Activated effector memory CD4-positive, alpha-beta T cell treated with anti-CD3 and anti-CD28 coated beads, Interleukin-2, amount 50 U/mL, for 16 hours (primary cell): ENCODE data around the gene ISYNA1.

Source experiments
- DNase-seq: peaks from one replicate; pipeline ENCODE4 v3.0.0-alpha.2; 2020

Gene ISYNA1

DNA sequence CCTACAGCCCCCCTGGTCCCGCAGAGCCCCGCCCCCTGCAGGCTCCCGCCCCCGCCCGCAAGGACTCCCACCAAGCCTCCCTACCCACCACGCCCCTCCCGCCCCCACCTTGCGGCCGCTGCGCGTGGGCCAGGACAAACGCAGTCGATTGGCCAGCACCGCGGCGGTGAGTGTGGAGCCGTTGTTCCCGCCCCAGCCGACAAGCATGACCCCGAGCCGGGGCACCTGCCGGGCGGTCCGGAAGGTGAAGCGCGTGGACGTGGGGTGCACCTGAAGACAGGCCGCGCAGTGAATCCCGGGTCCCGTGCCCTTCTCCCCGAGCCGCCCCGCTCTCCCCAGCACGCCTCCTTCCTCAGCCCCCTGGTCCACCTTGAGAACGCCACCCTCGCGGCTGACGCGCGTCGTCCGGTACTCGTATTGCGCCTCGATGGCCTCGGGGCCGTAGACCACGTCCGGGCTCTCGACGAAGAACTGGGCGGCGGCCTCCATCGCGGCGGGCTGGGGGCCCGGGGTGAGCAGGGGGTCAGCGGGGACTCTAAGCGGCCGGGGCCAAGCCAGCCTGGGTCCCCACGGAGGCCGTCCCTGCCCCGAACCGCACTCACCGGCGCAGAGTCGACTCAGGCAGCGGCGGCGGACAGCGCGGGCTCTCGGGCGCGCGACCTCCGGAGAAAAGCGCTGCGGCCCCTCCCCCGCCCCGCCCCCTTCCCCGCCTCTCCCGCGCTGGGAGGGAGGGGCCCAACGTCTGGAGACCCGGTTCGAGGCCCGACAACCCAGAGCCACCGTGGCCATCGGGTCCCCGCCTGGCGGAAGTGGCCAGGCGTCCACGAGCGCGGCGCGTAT, at the start of gene ISYNA1:
ISYNA1 (minus strand) TSS at position 643 of the 840 bp plus-strand sequence; CDS start at position 489, 154 bp downstream.
- peak; percentile 84 for DNase-seq

DNA sequence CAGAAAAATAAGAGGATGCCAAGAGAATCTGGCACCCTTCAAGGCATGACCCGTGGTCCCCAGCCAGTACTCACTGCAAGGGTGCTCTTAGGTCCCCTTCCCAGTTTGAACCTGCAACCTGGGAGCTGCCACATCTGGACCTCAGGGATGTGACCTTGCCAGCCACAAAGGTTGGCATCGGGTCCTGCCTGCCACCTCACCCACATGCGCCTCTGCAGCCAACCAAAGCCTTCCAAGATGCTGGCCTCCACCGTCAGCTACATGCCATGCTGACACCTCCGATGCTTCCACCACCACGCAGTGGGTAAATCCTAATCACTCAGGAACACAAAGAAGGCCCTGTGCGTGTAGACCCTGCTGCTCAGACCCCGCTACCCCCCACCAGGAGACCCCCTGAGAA, 48.8 kb upstream of the ISYNA1 start:
- no peak for DNase-seq

DNA sequence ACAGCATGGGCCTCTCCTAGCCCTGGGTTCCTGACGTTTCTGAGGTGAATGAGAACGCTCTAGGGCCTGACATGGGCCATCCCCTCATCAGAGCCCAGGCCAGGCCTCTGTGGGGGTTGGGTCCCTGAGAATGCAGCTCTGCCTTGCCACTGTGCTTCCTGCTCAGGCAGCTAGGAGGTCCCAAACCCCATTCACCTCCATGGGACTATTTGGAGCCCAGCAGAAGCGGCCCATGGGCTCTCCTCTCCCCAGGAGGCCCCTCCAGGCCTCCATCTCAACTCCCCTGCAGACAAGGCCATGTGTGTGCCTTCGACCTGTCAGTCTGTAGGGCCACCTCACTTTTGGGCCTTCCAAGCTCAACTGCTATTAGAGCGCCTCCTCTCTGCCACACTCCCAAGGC, 47.1 kb upstream of the ISYNA1 start:
- DNase-seq = no peak

DNA sequence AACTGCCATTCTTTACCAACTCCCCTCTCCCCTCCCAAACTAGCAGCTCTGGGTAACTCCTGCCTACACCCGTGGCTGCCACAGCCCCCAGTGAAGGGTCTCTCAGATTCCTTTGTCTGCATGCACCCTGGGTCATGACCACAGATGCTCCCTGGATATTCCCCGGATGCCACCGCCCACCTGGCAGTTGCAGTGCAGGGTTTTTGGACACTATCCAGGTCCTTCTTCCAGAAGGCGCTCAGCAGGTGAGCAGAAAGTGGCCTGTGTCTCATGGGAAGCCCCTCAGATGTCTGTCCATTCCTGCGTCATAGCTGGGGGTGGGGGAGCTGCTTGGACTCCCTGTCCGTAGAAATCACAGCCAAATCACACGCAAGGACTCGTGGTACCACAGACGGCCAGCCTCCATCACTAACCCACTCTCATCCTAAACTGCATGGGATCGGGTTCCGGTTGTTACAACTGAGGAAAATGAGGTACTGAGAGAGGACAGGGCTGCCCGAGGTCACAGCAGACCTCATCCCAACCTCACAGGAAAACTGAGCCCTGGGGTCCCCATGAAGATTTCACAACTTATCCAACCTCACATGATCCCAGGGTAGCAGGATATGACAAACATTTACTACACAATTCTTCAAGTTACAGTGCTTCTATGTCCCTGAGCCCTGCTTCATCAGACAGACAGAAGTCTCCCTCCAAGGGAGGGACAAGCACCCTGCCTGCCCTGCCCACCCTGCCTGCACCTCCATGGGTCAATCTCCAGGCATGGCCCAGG, 45.4 kb upstream of the ISYNA1 start:
- no peak for DNase-seq

DNA sequence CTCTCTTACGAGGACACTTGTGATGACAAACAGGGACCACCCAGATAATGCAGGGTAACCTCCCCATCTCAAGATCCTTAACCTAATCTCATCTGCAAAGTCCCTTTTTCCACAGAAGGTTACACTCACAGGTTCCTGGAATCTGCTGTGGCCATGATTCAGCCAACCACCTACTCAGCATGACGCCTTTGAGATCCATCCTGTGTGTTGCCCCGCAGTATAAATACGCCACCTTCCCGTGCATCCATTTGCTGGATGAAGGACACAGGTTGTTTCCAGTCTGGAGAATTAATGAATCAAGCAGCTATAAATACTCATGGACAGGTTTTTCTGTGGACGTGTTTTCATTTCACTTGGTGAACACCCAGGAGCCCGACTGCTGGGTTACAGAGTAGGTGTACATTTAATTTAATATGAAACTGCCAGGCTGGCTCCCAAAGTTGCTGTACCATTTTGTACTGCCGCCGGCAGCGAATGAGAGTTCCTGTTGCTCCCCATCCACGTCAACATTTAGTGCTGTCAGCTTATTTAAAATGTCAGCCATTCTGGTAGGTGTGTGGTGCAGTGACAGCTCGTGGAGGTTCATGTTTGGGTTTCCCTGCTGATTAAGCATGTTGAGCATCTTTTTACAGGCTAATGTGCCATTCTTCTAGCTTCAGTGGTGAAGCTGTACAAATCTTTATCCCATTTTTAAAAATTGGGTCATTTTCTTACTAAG, 43.7 kb upstream of the ISYNA1 start:
- DNase-seq = no peak

DNA sequence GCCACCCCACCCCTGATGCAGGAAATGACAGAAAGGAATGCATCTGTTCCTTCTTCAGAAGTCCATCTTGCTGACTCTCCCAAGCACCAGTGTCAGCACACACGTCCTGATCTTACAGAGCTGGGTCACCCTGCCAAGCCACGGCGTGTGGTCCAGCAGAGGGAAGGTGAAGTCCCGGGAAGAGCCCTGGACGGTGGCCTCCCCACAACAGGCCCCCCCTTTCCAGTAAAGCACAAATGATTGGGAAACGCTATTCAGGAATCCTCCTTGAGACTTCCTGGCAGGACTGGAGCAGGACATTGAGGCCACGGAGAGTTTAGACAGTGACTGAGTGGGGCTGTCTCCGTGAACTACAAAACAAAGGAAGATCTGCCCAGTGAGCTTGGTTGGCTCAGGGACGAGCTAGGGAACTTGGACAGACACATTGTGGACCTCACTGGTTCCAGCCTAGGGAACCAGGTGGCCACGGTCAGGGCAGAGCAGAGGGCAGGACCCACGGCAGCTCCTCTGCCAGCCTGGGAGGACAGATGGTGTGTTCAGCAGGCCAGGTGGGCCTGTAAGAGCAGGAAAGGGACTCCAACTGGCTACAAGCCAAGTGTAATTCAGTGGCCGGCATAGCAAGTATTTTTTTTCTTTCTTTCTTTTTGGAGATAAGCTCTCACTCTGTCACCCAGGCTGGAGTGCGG, 42.2 kb upstream of the ISYNA1 start:
- no peak for DNase-seq

DNA sequence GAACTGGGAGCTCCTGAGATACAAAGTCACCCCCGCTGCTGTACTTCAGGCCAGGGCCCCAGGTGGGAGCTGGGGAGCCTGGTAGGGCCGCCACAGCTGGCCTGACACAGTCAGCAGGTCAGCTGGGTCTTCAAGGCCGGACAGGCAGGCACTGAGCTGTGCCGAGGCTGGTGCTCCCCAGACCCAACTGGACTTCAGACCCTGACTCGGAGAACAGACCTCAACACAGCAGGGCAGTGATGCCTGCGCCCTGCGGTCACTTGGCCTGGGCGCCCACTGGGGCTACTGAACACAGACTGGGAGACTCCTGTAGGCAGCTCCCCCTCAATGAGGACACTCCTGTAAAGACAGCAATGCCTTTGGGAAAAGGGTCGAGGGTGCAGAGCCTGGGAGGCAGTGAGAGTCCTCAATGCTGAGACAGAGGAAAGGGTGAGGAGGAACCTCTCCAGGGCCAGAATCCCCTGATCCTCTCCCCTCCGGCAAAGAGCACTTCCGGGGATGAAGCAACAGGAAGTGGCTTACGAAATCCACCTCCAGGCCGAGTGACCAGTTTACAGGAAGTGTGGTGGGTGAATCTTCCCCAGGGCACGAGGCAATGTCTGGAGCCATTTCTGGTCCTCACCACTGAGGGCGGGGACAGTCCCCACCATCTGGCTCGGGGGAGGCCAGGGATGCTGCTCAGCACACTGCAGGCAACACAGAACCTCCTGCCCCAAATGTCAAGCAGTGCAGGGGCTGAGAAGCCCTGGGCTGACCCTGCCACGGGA, 40.8 kb upstream of the ISYNA1 start:
- peak; percentile 82 for DNase-seq

DNA sequence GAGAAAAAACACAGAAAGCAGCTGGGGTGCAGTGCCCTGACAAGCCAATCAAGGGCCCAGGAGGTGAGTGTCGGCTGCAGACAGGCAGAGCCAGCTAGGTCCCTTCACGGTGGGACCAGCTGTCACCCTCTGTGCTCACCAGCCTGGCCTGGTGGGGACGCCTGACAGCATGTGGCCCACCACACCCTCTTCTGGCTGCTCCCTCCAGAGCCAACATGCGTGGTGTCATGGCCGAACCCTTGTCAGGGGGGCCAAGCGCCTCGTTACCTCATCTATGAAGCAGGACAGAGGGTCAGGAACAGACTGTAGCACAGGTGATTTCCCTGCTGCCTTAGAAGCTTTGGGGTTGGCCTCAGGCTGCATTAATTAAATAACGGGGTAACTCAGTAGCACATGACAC, 40.0 kb upstream of the ISYNA1 start:
- DNase-seq = no peak

DNA sequence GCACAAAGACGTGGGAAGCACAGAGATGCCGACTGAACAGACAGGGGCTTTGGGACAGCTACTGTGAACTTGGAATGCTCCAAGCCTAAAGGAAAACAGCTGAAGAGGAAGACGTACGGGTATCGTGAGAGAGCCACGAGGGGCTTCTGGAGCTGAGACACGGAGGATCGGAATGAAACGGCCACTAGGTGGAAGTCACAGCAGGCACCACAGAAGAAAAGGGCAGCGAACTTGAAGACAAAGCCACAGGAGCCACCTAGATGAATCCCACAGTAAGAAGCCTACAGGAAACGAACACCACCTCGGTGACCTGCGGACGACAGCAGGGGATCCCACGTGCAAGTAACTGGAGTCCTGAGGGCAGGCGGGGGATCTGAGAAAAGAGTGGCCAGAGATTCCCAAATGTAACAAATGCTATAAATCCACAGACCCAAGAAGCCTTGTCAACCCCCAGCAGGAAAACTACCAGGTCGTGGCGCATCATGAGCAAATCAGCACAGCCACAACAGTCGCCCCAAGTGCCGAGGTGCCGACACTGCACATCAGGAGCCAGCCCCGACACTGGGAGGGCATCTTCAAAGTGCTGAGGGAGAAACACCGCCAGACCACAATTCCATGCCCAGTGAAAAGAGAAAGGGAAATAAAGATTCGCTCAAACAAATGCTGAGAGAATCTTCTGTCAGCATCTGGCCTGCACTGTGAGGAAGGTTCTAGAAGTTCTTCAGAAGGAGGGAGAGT, 39.3 kb upstream of the ISYNA1 start:
- no peak for DNase-seq

DNA sequence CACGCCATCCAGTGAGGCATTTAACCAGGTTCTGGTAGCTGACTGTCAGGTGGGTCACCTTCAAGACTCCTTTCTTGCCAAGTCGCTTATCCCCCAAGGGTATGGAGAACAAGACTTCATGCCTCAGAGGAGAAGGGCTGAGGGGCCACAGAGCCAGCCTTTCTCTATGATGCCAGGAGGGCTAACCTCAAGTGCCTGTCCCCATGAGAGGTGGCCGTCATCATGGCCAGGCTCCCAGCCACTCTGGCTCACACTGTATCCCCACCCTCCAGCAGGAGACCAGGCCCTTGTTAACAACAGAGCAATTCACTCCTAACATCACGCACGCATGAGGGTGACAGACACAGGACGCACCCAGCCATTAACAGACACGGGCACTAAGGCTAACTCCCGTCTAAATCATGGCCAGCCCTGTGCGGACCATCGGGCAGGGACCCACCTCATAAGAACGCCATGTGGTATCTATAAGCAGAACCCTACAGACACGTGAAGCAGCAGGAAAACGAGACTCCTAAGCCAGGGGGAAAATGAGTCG, 38.6 kb upstream of the ISYNA1 start:
- no peak for DNase-seq

DNA sequence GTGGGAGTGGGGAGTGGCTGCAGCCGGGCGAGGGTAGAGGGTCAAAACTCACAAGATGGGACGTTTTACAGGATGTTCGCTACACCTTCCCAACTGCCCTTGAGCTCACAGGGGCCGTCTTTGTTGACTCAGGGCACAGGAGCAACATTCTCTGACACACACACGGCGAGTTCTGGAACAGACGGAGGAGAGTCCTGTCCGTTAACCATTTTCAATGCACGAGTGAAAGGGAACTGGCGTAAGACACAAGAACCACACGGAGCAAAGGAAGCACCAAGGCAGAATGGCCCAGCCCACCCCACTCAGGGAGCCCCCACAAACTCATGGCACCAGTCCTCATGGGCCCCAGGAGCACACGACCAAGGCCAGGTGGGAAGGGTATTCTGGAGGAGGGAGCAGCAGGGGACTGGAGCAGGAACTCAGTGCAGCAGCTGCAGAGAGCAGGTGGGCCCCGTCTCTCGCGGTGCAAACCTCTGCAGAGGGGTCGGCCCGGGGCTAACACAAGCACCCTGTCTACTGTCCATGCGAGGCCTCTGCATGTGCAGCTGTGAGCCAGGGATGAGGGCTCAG, 37.9 kb upstream of the ISYNA1 start:
- no peak for DNase-seq

DNA sequence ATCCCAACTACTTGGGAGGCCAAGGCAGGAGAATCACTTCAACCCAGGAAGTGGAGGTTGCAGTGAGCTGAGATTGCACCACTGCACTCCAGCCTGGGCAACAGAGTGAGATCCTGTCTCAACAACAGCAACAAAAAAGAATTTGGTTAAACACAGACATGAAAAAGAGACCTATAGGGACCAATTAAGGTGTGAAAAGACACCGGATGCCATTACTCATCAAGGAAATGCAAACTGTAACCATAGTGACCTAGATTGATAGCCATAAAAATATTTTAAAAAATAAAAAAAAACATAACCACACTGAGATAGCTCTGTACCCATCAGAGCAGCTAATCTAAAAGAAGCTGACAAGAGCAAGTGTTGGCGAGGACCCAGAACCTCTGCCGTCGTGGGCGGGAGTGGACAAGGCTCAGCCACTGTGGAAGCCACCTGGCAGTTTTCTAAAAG, 37.1 kb upstream of the ISYNA1 start:
- DNase-seq = no peak

DNA sequence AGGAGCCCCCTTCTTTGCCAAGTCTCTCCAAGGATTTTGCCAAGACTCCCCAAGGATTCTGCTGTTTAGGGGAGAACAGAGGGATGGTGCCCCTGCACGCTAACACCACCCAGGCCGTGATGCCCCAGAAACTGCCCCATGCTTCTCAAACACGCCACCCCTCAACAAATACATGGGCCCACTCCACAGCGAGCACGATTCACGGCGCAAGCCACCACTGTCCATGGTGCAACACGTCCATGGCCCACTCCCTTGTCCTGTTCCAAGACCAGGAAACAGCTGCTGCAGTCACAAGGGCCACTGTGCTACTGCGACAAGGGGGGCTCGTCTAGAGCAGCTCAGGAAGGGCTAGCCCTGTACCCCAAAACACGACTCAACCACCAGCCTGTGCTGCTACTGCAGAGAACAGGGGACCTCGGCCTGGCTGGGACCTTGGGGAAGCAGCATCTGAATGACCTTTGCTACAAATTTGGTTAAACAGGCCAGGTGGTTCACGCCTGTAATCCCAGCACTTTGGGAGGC, 36.5 kb upstream of the ISYNA1 start:
- DNase-seq = no peak

DNA sequence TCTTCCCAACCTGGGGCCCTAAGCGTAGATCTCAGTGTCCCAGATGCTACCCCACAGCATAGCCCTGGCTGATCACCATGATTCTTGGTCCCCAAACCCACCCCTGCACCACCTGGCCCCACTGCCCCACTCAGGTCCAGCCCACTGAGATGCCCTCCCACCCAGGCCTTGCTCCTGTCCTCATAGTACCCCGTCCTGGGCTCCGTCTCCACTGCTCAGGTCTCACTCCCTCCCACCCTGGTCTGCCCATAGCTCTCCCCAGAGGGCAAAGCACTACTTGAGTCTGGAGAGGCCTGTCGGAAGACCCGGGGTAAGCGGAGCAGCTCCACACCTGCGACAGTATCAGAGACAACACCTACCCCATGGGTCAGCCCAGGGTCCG, 35.8 kb upstream of the ISYNA1 start:
- DNase-seq = no peak

DNA sequence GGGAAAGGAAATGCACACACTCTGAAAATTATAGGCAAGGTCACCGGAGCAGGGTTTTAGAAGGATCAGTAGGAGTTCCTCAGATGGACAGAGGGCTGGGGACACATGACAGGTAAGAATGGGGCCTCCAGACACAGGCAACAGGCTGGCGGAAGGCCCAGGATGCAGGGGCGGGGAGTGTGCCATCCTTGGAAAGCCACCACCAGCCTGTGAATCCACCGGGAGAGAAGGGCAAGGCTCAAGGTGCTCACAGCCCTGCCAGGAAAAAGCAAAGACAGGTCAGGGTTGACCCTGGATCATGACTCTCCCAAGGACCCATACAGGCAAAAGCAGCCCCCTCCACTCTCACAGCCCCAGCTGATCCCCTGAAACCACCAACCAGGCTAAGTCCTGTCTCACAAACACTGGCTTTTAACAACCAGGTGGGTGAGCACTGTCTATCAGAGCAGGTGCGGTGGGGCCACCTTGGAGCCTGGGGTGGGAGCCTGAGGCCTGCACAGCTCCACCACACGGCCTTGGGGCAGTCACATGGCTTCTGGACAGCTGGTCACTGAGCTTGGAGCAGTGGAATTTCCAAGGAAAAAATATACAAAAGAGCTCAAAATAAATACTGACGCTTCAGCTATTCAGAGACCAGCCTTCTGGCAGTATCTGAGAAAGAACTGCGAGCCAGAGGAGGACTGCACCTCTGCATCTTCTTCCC, 35.2 kb upstream of the ISYNA1 start:
- no peak for DNase-seq

DNA sequence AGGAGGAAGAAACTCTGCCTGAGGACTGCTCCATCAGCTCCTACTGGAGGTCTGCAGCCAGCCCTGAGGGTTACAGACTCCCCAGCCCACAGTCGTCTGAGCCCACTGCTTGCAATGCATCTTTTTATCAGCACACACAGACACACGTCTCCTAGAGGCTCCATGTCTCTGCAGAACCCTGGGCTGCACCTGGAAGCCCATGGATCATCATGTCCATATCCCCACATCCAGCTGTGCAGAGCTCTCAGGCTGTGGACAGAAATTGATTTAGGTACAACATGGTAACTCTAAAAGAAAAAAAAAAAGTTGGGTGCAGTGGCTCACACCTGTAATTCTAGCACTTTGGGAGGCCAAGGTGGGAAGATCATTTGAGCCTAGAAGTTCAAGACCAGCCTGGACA, 32.9 kb upstream of the ISYNA1 start:
- DNase-seq = no peak

DNA sequence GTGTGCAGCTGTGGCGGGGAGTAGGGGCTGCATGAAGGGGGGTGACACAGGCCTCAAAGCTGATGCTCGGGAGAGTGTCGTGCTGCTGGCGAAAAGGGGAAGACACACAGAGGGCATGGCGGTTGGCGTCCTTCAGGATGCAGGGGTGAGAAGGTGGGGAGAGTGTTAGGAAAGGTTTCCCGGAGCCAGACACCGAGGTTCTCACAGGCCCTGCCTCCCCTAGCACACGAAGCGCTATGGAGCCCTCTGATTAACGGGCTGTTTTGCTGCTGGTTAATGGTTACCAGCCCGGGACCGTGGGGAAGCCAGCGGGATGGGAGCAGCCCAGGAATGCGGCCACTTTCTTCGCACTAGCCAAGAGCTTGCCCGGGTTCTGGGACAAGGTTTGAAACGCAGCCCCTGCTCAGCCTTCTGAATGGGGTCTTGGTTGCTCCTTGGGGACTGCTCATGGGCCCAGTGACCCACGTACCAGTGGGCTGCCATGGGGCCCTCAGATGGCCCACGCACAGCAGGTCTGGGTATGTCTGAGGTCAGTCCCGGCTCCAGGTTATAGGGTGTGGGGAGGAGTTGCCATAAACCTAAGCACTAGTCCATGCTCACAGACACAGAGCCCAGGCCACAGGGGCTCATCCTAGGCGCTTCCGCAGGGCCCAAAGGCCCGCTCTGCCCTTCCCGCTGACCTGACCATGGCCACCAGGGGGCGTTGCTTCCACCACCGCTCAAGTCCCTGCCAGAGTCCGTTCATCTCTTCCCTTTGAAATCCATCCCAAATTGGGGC, 31.3 kb upstream of the ISYNA1 start:
- peak; percentile 88 for DNase-seq

DNA sequence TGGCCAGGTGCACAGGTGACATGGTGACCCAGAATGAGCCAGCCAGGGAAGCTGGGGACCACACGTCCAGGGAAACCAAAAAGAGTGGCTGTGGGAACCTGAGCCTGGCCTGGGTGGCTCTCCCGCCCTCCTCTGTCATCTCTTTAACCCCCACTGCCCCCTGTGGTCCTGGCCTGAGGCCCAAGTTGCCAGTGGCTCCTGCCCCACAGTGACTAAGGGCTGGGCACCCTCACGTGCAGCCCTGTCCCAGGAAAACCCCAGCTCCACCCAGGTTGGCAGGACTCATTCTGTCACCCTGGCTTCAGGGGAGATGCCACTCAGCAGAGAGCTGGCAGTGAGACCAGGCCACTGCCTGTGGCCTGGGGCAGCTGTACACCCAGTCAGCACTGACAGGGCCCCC, 30.6 kb upstream of the ISYNA1 start:
- DNase-seq = no peak

DNA sequence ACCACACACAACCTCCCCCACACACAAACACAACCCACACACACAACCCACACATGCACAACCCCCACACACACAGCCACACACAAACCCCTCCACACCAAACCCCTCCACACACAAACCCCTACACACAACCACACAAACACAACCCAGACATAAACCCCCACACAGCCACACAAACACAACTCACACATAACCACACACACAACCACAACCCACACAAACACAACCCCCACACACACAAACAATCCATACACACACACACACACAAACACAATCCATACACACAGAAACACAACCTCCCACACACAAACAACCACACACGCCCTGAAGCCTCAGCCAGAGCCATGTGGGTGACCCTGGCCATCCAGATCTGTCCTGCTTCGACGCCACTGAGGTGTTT, 30.0 kb upstream of the ISYNA1 start:
- DNase-seq = no peak
